Activated CD4-positive, alpha-beta T cell treated with anti-CD3 and anti-CD28 coated beads for 24 hours (primary cell): ENCODE measurements around the gene ATG16L1.

Experiments
- DNase-seq, 2 donors: peaks; one replicate each; pipeline ENCODE4 v3.0.0-alpha.2; 2020; ENCODE audit warnings: low read depth in 2 of 2

ATG16L1 gene

DNA sequence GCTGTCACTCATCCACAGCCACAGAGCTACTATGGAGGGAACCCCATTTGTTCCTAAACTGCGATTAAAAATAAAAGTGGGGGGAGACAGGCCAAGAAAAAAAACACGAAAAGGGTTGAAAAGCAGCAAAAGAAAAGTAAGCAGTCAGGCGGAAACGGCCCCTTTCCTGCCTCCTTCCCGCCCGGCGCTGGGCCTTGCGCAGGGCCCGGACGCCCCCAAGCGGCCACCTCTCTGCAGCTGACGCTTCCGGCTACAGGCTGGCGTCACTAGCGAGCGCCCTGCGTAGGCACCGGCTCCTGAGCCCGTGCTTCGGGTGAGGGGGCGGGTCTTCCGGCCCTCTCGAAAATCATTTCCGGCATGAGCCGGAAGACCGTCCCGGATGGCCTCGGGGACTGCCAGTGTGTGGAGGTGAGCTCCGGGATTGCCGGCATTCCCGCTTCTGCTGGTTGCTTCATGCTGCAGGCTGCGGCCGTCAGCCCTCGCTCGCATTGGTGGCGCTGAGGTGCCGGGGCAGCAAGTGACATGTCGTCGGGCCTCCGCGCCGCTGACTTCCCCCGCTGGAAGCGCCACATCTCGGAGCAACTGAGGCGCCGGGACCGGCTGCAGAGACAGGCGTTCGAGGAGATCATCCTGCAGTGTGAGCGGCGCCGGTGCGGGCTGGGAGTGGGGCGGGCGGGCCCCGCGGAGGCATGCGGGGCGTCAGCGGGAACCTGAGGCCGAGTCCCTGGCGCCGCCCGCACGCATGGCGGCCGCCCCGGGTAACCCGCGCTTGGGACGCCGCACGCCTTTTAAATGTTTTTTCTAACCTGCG is at the start of gene ATG16L1:
Gene ATG16L1, plus strand, starts transcription at position 368 of the 811 bp plus-strand sequence. Its CDS starts 155 bp downstream, at position 523.
- DNase-seq = peak; percentile 91 to 92

DNA sequence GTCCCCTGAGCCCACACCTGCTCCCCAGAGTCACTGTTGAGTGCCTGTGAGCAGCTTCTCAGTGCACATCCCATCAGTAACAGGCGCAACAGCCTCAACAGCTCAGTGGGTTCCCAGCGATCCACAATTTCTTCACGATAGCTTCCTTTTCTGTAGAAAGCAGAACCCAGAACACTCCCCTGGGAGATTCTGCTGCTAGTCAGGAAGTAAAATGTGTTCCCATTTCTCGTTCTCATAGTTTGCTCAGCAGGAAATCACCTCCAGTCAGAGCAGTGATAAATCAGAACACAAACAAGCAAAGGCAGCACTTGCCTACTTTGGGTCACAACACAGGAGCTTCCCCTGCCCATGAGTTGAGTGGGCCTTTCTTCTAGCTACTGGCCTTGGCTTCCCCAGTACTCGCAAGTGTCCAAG is 48.9 kb upstream of the ATG16L1 start:
- DNase-seq = no peak

DNA sequence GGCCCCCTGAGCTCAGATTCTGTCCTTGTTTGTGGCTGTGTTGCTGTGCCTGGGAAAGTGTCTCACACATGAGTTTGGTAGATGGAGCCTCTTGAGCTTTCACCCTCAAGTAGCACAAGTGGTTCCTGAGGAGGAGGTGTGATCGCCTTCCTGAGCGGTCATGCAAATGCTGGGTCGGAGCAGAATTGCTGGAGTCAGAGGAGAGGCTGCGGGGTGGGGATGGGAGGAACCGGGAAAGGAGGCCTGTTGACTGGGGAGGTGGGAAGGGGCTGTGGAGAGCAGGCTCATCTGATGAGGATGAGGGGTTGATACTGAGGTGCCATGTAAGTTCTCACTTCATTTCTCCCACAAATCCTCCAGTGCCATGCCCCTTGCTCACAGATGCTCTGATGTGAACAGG is 48.4 kb upstream of the ATG16L1 start:
- DNase-seq = no peak

DNA sequence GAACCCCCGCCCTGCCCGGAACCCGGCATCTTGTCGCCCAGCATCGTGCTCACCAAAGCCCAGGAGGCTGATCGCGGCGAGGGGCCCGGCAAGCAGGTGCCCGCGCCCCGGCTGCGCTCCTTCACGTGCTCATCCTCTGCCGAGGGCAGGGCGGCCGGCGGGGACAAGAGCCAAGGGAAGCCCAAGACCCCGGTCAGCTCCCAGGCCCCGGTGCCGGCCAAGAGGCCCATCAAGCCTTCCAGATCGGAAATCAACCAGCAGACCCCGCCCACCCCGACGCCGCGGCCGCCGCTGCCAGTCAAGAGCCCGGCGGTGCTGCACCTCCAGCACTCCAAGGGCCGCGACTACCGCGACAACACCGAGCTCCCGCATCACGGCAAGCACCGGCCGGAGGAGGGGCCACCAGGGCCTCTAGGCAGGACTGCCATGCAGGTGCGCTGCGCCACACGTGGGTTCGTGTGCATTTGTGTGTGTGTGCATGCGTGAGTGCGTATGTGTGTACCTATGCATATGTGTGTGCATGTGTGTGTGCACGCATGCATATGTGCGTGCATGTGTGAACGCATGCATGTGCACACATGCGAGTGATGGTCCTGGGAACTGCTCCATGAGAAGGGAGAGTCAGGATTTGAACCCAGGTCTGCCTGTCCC is 47.1 kb upstream of the ATG16L1 start:
- no peak for DNase-seq

DNA sequence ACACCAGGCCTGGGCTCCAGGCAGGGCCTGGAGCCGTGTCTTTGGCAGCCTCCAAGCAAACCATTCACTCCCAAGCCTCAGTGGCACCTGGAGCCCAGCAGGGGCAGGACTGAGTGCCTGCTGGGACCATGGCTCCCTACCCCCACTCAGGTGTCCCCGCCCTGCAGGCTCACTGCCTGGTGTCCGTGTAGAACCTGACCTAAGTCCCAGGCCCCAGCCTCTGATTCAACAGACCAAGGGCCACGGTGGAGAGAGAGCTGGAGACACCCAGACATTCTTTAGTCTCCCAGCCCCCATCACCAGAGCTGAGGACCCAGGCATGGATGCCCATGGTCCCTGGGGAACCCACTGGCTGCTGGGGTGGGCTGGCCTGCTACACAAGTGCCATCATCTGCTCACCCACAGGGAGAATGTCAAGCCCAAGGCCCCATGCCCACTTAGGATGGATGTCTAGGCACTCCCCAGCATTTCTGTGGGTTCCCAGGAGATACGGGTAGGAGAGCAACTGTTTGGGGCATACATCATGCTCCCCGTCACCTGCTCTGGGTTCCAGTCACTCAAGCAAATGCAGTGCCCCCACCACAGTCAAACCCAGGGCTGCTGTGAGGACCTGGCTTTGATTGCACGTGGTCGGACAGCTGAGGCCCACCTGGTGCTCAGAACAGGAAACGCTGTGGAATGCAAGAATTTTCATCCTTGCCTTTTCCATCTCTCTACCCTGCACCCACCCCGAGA is 42.9 kb upstream of the ATG16L1 start:
- DNase-seq = no peak

DNA sequence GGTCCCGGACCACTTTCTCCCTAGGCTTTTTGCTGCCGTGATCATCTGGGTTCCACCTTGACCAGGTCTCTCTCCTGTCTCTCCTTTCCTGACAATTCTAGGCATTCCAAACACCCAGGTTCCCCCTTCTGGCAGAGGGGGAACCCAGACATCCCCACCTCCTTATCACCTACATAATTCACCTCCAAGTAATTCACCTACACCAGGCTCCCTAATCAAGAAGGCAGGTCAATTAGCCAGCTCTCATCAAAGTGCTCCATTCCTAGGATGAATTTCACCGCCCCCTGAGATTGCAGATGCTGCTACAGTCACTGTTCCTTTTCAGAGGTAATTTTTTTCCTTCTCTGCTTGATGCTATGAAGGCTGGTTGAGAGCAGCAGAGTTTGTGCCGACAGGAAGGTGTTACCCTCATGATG is 42.3 kb upstream of the ATG16L1 start:
- no peak for DNase-seq

DNA sequence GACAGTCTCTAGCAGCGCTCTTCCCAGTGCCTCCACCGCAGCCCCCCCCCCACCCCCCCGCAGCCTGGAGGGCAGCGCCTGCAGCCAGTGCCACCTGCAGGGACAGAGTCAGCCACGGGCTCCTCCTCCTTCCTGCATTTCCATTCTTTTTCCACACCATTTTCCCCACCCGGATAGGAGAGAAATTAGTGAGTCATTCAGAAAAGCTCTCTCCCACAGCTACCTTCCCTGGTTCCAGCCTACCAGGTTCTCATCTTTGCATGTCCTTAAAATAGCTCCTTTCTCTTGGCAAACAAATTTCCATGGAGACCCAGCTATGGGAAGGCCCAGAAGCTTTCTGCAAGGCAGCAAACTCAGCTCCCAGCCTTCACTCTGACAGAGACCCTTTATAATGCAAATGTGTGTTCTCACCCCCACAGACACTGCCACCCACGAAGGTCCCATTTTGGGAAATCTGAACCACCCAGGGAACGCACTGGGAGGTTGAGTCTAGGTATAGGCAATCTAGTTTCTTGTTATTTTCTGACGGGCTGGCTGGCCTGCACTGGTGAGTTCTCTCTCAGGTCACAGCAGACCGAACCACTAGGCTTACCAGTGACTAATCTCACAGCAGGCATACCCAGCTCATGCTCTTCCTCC is 41.8 kb upstream of the ATG16L1 start:
- no peak for DNase-seq

DNA sequence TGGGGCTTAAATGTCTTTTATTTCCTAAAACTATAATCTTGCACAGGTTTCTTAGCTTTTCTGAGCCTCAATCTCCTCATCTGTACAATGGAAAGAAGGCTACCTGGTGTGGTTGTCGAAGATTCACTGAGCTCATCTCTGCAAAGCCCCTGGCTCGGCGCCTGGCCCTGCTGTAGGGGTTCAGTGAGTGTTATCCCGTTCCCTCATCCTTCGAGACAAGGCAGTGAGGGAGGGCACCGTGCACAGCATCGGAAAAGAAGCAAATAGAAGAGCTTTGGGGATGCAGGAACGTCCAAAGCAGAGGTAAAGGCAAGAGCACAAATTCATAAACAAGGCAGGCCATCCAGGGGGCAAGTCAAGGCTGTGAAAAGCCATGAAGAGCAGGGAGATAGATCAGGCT is 41.2 kb upstream of the ATG16L1 start:
- DNase-seq = no peak

DNA sequence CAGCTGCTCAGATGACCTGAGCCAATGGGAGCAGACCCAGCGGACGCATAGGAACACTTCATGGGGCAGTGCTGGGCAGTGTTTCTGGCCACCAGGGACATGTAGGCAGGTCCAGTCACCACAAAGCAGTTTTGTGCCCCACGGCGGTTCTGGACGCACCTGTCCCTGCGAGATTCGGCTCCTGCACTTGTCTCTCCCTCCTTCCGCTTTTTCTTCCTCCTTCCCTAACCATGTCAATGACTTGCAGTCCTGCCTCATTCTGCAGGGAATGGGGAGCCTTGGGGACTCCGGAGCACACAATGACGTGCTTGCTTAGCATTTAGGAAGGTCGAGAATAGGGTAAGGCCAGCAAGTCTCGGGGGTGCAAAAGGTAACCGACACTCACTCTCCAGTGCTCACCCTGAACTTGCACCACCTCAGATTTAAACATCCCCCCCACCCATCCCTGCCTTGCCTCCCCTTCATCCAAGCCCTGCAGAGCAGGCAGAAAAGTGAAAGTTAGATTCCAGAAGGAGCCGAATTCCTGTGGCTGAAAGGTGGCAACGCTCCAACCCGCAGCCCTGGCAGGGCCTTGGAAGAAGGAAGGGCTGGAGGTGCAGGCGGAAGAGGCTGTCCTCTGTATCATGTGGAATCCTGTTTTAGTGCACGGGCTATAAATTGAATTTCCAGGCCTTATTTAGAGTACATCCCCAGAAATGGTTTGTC is 40.5 kb upstream of the ATG16L1 start:
- DNase-seq = no peak

DNA sequence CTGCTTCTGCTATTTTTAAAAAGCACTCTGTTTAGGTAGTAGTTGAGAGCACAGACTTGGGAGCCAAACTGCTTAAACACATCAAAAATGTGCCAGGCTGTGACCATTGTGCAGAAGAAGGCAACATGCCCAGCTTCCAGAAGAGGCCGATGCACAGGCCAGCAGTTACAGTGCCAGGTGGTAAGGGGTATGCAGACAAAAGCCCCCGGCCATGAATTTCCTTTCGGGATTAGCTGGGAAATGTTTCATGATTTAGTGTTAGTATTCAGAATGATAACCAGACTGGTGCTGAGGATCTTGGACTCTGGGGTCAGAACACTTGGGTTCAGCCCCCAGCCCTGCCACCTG is 40.0 kb upstream of the ATG16L1 start:
- no peak for DNase-seq

DNA sequence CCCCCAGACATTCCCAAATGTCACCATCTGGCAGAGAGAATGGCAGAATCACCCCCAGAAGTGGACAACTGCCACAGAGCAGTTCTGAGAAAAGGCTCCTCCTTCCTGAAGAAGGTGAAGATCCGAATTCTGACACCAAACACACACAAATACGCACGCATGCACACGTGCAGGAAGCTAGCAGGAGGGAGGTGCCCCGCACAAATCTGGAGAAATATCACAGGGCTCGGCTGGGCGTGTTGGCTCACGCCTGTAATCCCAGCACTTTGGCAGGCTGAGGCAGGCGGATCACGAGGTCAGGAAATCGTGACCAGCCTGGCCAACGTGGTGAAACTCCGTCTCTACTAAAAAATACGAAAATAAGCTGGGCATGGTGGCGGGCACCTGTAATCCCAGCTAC is 38.5 kb upstream of the ATG16L1 start:
- DNase-seq = no peak

DNA sequence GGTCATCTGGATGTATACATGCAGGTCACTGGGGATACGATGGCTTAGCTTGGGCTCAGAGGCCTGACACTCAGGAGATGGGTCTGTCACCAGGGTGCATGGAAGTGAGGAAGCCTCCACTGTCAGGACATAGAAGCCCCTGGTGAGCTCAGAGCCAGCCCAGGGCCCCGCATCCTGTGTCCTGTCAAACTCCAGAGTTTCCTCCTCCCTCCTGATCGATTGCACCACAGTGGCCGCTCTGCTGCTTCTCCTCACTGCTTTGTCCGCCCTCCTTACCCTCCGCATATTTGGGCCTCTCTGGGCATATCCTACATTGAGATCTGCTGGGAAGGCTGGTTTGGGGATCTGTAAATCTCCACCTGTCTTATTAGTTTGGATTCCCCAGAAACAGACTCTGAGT is 37.5 kb upstream of the ATG16L1 start:
- no peak for DNase-seq

DNA sequence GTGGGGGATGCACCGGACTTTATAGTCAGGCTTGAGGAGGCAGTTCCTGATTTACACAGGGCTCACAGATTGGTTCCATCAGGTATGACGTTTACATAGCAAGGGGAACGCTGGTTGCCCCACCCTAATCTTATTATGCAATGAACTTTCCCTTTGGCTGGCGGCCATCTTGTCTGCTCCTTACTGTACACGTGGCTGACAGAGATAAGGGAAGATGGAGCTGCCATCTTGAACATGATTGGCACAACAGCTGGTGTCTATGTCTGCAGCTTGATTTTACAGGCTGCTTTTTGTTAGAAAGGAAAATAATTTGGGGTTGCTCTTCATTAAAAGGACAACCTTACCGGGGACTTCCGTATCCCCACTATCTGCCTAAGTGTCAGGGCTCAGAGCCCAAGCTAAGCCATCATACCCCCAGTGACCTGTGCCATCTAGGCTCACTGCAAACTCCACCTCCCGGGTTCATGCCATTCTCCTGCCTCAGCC is 33.5 kb upstream of the ATG16L1 start:
- DNase-seq = no peak

DNA sequence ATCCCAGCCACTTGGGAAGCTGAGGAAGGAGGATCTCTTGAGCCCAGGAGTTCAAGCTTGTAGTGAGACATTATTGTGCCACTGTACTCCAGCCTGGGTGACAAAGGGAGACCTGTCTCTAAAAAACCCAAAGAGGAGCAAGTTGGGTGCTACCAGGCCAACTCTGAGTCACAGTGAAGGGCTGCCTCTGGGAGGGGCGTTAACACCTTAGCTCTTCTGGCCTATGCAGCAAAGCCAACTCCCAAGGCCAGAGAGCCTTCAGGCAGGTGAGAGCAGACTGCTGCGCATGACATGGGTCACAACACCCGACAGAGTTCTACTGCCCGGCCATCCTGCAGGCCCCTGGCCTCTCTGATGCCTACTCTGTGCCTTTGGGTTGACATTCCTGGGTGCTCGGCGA is 32.6 kb upstream of the ATG16L1 start:
- DNase-seq = no peak

DNA sequence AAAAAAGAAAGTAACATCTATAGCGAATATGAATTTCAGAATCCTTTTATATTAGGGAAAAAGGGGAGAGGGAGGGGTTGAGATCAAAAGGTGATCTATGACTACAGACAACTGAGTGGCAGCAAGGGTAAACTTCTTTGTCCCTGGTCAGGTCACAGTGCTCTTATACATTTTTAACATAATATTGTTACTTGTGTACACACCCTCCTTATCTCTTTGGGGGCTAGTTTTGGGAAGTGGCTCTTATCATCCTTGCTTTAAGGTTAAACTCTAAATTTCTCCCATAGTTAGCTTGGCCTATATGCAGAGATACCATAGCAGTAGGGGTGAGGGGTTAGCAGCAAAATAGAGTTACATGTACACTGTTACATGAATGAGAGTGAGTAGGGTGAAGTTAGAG is 31.6 kb upstream of the ATG16L1 start:
- DNase-seq = no peak

DNA sequence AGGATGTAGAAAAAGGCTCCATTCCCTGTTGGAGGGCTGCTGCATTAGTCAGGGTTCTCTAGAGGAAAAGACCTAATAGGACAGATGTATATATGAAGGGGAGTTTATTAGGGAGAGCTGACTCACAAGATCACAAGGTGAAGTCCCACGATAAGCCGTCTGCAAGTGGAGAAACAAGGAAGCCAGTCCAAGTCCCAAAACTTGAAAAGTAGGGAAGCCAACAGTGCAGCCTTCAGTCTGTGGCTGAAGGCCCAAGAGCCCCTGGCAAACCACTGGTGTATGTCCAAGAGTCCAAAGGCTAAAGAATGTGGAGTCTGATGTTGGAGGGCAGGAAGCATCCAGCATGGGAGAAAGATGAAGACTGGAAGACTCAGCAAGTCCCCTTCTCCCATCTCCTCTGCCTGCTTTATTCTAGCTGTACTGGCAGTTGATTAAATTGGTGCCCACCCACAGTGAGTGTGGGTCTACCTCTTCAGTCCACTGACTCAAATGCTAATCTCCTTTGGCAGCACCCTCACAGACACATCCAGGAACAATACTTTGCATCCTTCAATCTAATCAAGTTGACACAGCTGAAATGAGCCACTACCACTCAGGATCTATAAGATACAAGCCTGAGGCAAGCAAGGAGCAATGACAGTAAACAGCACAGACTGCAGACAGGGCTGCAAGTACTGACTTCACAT is 30.0 kb upstream of the ATG16L1 start:
- no peak for DNase-seq

DNA sequence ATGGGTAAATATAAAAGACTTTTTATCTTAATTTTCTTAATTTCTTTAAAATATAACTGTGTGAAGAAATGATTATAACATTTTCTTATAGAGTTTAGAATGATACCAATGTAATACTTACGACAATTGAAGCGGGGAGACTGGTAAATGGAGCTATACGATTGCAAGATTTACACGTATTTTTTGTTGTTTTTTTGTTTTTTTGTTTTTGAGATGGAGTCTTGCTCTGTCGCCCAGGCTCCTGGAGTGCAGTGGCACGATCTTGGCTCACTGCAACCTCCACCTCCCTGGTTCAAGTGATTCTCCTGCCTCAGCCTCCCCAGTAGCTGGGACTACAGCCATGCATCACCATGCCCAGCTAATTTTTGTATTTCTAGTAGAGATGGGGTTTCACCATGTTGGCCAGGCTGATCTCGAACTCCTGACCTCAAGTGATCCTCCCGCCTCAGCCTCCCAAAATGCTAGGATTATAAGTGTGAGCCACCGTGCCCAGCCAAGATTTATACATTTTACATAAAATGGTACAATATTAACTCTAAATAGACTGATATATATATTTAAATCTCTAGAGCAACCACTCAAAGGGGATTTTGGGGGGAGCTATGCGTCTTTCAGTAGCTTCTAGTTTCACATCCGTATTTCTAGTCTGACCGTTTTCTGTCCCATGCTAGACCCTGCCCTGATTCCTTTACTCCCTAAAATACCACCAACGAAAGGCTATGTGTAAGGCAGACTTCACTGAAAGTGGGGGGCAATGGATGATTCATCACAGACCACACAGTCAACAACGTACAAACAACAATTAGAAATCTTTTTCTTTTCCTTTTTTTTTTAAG is 28.2 kb upstream of the ATG16L1 start:
- DNase-seq = no peak

DNA sequence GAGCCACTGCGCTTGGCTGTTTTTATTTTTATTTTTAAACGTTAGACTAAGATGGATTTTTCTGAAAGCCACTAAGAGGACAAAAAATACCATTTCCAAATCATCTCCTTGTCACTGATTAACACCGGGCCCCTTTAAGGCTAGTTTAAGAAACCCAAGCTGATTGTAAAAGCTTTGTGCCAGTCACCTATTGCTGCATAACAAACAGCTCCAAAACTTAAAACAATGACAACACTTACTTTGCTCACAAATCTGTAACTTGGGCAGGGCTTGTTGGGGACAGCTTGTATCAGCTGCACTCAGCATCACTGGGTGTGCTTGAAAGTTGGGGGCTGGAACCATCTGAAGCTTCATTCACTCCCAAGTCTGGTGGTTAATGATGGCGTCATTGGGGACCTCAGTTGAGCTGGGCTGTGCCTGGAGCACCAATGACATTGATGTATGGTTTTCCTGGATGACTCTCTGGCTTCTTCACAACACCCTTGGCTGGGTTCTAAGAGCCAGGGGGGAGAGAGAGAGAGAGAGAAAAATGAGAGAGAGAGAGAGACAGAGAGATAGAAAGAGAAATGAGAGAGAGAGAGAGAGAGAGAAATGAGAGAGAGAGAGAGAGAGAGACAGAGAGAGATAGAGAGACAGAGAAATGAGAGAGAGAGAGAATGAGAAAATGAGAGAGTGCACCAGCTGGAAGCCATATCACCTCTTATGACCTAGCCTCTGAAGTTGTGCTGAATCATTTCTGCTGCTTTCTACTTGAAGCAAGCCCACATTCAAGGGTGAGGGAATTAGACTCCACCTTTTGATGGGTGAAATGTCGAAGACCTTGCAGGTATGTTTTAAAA is 26.0 kb upstream of the ATG16L1 start:
- DNase-seq = no peak

DNA sequence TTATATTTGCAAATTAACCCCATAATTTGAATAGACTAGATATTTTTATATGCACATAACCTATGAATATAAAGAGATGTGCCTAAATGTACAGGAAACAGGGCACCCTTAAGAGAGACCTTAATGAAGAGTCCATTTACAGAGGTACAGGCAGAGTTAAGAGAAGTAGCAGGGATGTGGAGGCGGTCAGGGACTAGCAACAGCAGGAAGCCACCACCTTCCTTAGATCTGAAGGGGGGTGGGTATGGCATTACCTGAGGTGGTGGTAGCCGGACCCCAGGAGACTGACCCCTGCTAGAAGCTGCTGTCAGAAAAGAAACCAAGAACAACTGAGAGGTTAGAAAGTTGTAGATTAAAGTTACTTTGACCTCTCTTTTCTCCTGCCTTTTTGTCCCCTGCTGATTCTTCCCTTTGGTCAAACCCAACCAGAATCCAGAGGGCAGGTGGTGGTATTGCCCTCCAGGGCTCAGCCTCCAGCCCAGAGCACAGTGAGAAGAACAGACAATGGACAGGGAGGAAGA is 24.9 kb upstream of the ATG16L1 start:
- DNase-seq = no peak
